Naive thymus-derived CD8-positive, alpha-beta T cell (primary cell): Measurements from ENCODE around the gene FAF1. TPM values are rescaled to one million over a fixed set of nuclear protein-coding genes. Genes with fewer than 3 reads are reported as not detected.
"Not testable (repeated sequence)": the region's sequence is repeated elsewhere in the genome, so short reads cannot be mapped to it uniquely, and the experiment has no call there.

Source experiments
- ATAC-seq, 2 donors: fragments of 150-1000 bp; cut with Tn5 transposase in 1 of 2; sonication (Bioruptor Pico), chemical (Tn5 transposase) in 1 of 2; 1 replicate in 1 of 2; 2 replicates in 1 of 2; pipeline ENCODE4 v1.10.0; 2021; ENCODE audit warnings: mild to moderate bottlenecking in 2 of 2, moderate library complexity in 2 of 2
- POLR2A ChIA-PET: fragments of 350-600 bp; sonication (Branson Sonifier 250); formaldehyde crosslinking; loops from one replicate; lab custom pipeline; 2021; ENCODE audit warnings: antibody characterized with exemption; lab: Charles Lee
- DNase-seq, 10 donors: peaks; one replicate each; pipeline versions ENCODE4 v3.0.0 to v3.0.0-alpha.2; 2020 to 2022
- H3K27ac Mint-ChIP-seq, 10 donors: one replicate each; pipeline ENCODE4 v1.8.0; 2020 to 2022; ENCODE audit warnings: mild to moderate bottlenecking in 10 of 10, mixed read lengths in 10 of 10, moderate library complexity in 4 of 10, inconsistent platforms in 1 of 10
- H3K27me3 Mint-ChIP-seq, 5 donors: one replicate each; pipeline ENCODE4 v1.8.0; 2021 to 2022; ENCODE audit warnings: mixed read lengths in 5 of 5
- H3K36me3 Mint-ChIP-seq, 3 donors: one replicate each; pipeline ENCODE4 v1.8.0; 2020 to 2022; ENCODE audit warnings: mixed read lengths in 3 of 3, mild to moderate bottlenecking in 2 of 3, inconsistent platforms in 1 of 3
- H3K4me1 Mint-ChIP-seq, 4 donors: one replicate each; pipeline ENCODE4 v1.8.0; 2021 to 2022; ENCODE audit warnings: mixed read lengths in 4 of 4
- H3K4me3 Mint-ChIP-seq, 10 donors: one replicate each; pipeline ENCODE4 v1.8.0; 2020 to 2022; ENCODE audit warnings: mild to moderate bottlenecking in 10 of 10, mixed read lengths in 10 of 10, moderate library complexity in 6 of 10, inconsistent platforms in 1 of 10
- H3K9me3 Mint-ChIP-seq, 9 donors: one replicate each; pipeline ENCODE4 v1.8.0; 2020 to 2022; ENCODE audit warnings: mixed read lengths in 9 of 9, mild to moderate bottlenecking in 3 of 9, inconsistent platforms in 1 of 9, moderate library complexity in 1 of 9
- polyA plus RNA-seq, 3 donors: library from polyadenylated mRNA; unstranded; fragments of 300-500 nt; fragmentation: Illumina TruSeq; gene quantifications; one replicate each; pipeline ENCODE4 v1.2.3, GENCODE V29; 2021
- total RNA-seq, 8 experiments: library from RNA in 2 of 8; stranded (reverse) in 2 of 8; gene quantifications; one replicate each; pipeline ENCODE4 v1.2.3 and lab custom pipeline; 2021 to 2026

The FAF1 gene
- total and polyA plus RNA-seq, 5 experiments from 2014 or later, result 46.2 to 64.5 (median 48.2) TPM

GRCh38 chr1:50949286-50949982 lies 10.6 kb downstream of the FAF1 start:
- Mint-ChIP-seq H3K27ac (peak overlapping the region in 2 of 10 donors; percentile 22 to 51), H3K4me3 (no peak overlapping the region), H3K27me3 (no peaks in the 10 kb centered on the region), H3K4me1 (peaks cover 24 to 74% (median 61%) of the 10 kb centered on the region in 4 donors), H3K9me3 (no peaks in the 10 kb centered on the region), H3K36me3 (peaks cover 0 to 7% (median 4%) of the 10 kb centered on the region in 3 donors)
- DNase-seq, result no peak
- no peak for ATAC-seq
- POLR2A ChIA-PET, result no interaction called here

GRCh38 chr1:50942334-50942733 lies 17.7 kb downstream of the FAF1 start:
- H3K36me3 Mint-ChIP-seq, result peaks cover 0 to 3% (median 0%) of the 10 kb centered on the region in 3 donors
- H3K27me3 Mint-ChIP-seq, result no peaks in the 10 kb centered on the region
- POLR2A ChIA-PET, result no interaction called here
- H3K27ac Mint-ChIP-seq, result no peak overlapping the region
- ATAC-seq (no peak), DNase-seq (no peak)
- H3K9me3 Mint-ChIP-seq, result no peaks in the 10 kb centered on the region
- H3K4me1 Mint-ChIP-seq, result peaks cover 19 to 64% (median 50%) of the 10 kb centered on the region in 4 donors
- no peak overlapping the region for H3K4me3 Mint-ChIP-seq

GRCh38 chr1:50940291-50940690 lies 19.8 kb downstream of the FAF1 start:
- DNase-seq, result no peak
- no peak overlapping the region for H3K4me3 Mint-ChIP-seq
- peaks cover 11 to 60% (median 45%) of the 10 kb centered on the region in 4 donors for H3K4me1 Mint-ChIP-seq
- peaks cover 0 to 3% (median 0%) of the 10 kb centered on the region in 3 donors for H3K36me3 Mint-ChIP-seq
- no peak for ATAC-seq
- no peak overlapping the region for H3K27ac Mint-ChIP-seq
- H3K9me3 Mint-ChIP-seq, result no peaks in the 10 kb centered on the region
- POLR2A ChIA-PET, result no interaction called here
- no peaks in the 10 kb centered on the region for H3K27me3 Mint-ChIP-seq

DNA sequence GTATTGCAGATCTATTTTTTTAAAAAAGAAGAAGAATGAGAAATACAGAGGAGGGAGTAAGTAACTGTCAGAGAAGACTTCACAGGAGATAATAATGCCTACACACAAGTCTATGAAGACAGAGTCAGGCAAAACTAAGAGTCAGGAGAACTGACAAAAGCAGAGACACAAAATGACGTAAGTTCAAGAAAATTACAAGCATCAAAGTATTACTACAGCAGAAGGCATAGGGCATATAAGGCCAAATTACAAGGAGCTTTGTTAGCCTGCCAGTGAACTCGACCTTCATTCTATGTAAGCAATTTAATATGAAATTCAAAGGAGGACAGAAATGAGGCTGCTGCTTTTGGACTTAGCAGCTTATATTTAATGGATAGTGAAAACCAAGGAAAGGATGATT lies 23.7 kb downstream of the FAF1 start:
- H3K4me3 Mint-ChIP-seq, result no peak overlapping the region

GRCh38 chr1:50935276-50935675 lies 24.8 kb downstream of the FAF1 start:
- not testable (repeated sequence) for H3K9me3 Mint-ChIP-seq, DNase-seq, H3K36me3 Mint-ChIP-seq, H3K27me3 Mint-ChIP-seq, ATAC-seq, H3K4me3 Mint-ChIP-seq, H3K27ac Mint-ChIP-seq
- POLR2A ChIA-PET, result interaction anchor here (0.6 kb wide), 1 partner anchor 60 kb away, joined by 3 read pairs; no protein-coding TSS in a partner anchor
- peaks cover 18 to 49% (median 34%) of the 10 kb centered on the region in 4 donors for H3K4me1 Mint-ChIP-seq

More for the DNA sequence above, 23.7 kb downstream of the FAF1 start:
- H3K4me1 Mint-ChIP-seq, result peaks cover 17 to 44% (median 30%) of the 10 kb centered on the region in 4 donors
- peak overlapping the region in 3 of 10 donors; percentile 11 to 26 (median 11) for H3K27ac Mint-ChIP-seq
- ATAC-seq (no peak), DNase-seq (no peak)
- H3K27me3 Mint-ChIP-seq, result no peaks in the 10 kb centered on the region
- H3K36me3 Mint-ChIP-seq, result peaks cover 0 to 1% (median 0%) of the 10 kb centered on the region in 3 donors
- POLR2A ChIA-PET, result no interaction called here
- no peaks in the 10 kb centered on the region for H3K9me3 Mint-ChIP-seq

- H3K4me1 Mint-ChIP-seq, result peaks cover 18 to 53% (median 37%) of the 10 kb centered on the region in 4 donors
- DNase-seq (no peak), ATAC-seq (no peak)
- peaks cover 0 to 1% (median 0%) of the 10 kb centered on the region in 3 donors for H3K36me3 Mint-ChIP-seq
- no peaks in the 10 kb centered on the region for H3K27me3 Mint-ChIP-seq
- peak overlapping the region in 1 of 10 donors; percentile 15 for H3K27ac Mint-ChIP-seq
- no peaks in the 10 kb centered on the region for H3K9me3 Mint-ChIP-seq
- H3K4me3 Mint-ChIP-seq, result no peak overlapping the region
- POLR2A ChIA-PET, result no interaction called here
These were observed 25.2 kb downstream of the FAF1 start for GRCh38 chr1:50934838-50935237.

- Mint-ChIP-seq H3K27ac (peak overlapping the region in 3 of 10 donors; percentile 2 to 38 (median 27)), H3K4me1 (peaks cover 18 to 53% (median 35%) of the 10 kb centered on the region in 4 donors)
- H3K4me3 Mint-ChIP-seq, POLR2A ChIA-PET, H3K9me3 Mint-ChIP-seq, H3K36me3 Mint-ChIP-seq, H3K27me3 Mint-ChIP-seq, DNase-seq, ATAC-seq: not testable (repeated sequence)
These were observed 26.3 kb downstream of the FAF1 start for GRCh38 chr1:50933770-50934169.

- POLR2A ChIA-PET, ATAC-seq, H3K36me3 Mint-ChIP-seq, H3K4me3 Mint-ChIP-seq, H3K9me3 Mint-ChIP-seq, H3K27me3 Mint-ChIP-seq, DNase-seq: not testable (repeated sequence)
- peaks cover 15 to 39% (median 31%) of the 10 kb centered on the region in 4 donors for H3K4me1 Mint-ChIP-seq
- peak overlapping the region in 2 of 10 donors; percentile 37 to 52 for H3K27ac Mint-ChIP-seq
These were observed 28.0 kb downstream of the FAF1 start for GRCh38 chr1:50932043-50932442.

GRCh38 chr1:50930965-50931737 lies 28.9 kb downstream of the FAF1 start:
- DNase-seq (no peak), ATAC-seq (no peak)
- Mint-ChIP-seq H3K9me3 (no peaks in the 10 kb centered on the region), H3K36me3 (peaks cover 0 to 8% (median 4%) of the 10 kb centered on the region in 3 donors), H3K27ac (peak overlapping the region in 6 of 10 donors; percentile 4 to 62 (median 44)), H3K27me3 (no peaks in the 10 kb centered on the region), H3K4me1 (peaks cover 13 to 32% (median 26%) of the 10 kb centered on the region in 4 donors), H3K4me3 (no peak overlapping the region)
- POLR2A ChIA-PET, result interaction anchor here (0.7 kb wide), 1 partner anchor 28 kb away, joined by 3 read pairs; no protein-coding TSS in a partner anchor

DNA sequence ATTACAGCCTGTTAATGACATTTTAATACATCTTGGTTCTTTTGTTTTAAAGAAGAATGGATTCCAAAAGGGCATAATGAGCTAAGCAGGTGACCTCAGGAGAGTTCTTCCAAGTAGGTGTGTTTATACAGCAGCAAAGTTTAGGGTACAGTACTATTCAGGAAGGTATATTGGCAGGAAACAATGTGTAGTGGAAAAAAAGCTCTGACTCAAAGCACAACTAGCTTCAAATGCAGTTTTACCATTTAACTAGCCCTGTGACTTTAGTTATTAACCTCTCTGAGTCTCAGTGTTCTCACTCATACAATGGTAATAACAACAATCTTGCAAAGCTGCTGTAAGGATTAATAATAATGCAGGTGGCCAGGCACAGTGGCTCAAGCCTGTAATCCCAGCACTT lies 29.9 kb downstream of the FAF1 start:
- POLR2A ChIA-PET, result interaction anchor here (0.7 to 0.9 kb wide), 2 partner anchors 29 to 38 kb away, joined by 3 read pairs; no protein-coding TSS in a partner anchor
- peaks cover 0 to 4% (median 0%) of the 10 kb centered on the region in 9 donors for H3K9me3 Mint-ChIP-seq
- H3K4me3 Mint-ChIP-seq, result no peak overlapping the region
- H3K36me3 Mint-ChIP-seq, result peaks cover 0 to 11% (median 7%) of the 10 kb centered on the region in 3 donors
- ATAC-seq (no peak), DNase-seq (no peak)
- H3K27ac Mint-ChIP-seq, result peak overlapping the region in 2 of 10 donors; percentile 22 to 39
- peaks cover 19 to 35% (median 23%) of the 10 kb centered on the region in 4 donors for H3K4me1 Mint-ChIP-seq
- no peaks in the 10 kb centered on the region for H3K27me3 Mint-ChIP-seq

- Mint-ChIP-seq H3K4me3 (no peak overlapping the region), H3K27ac (no peak overlapping the region), H3K27me3 (no peaks in the 10 kb centered on the region), H3K36me3 (peaks cover 0 to 12% (median 7%) of the 10 kb centered on the region in 3 donors), H3K4me1 (peaks cover 19 to 40% (median 23%) of the 10 kb centered on the region in 4 donors), H3K9me3 (peaks cover 0 to 5% (median 0%) of the 10 kb centered on the region in 9 donors)
- POLR2A ChIA-PET, result interaction anchor here (0.9 kb wide), 1 partner anchor 39 kb away, joined by 3 read pairs; no protein-coding TSS in a partner anchor
- DNase-seq (peak in 3 of 10 donors; percentile 28 to 37 (median 32)), ATAC-seq (no peak)
These were observed 30.6 kb downstream of the FAF1 start for GRCh38 chr1:50929376-50929958.

DNA sequence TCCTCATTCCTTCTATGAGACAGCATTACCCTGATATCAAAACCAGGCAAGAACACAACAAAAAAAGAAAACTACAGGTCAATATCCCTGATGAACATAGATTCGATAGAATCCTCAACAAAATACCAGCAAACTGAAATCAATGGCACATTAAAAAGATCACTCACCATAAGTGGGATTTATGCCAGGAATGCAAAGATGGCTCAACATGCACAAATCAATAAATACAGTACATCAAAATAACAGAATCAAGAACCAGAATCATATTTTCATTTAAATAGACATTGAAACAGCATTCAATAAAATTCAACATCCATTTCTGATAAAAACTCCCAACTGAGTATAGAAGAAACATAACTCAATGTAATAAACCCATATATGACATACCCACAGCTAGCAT lies 36.5 kb downstream of the FAF1 start:
- POLR2A ChIA-PET, result no interaction called here
- Mint-ChIP-seq H3K36me3 (peaks cover 18 to 32% (median 19%) of the 10 kb centered on the region in 3 donors), H3K27me3 (no peaks in the 10 kb centered on the region), H3K4me3 (no peak overlapping the region), H3K27ac (no peak overlapping the region), H3K9me3 (peaks cover 0 to 24% (median 14%) of the 10 kb centered on the region in 9 donors), H3K4me1 (peaks cover 12 to 24% (median 19%) of the 10 kb centered on the region in 4 donors)
- ATAC-seq (no peak), DNase-seq (no peak)
